Hematopoietic multipotent progenitor cell treated with erythropoietin and hydrocortisone succinate and interleukin-3 and kit ligand, for 8 days (in vitro differentiated cells): Measurements from ENCODE around the gene CDKL5.
A peak's percentile ranks its signal among the peaks of the same experiment; 100 is the strongest.

ENCODE experiments used
- DNase-seq: peaks from one replicate; pipeline ENCODE4 v3.0.0-alpha.2; 2015

CDKL5 gene

GRCh38 chrX:18652636-18653035 is 227.2 kb downstream of the CDKL5 start:
- no peak for DNase-seq

GRCh38 chrX:18654875-18655836 is 229.7 kb downstream of the CDKL5 start:
- DNase-seq = no peak

GRCh38 chrX:18661273-18661672 is 235.9 kb downstream of the CDKL5 start:
- DNase-seq = no peak

- DNase-seq = no peak
Measured at GRCh38 chrX:18664947-18665346, 239.5 kb downstream of the CDKL5 start.

GRCh38 chrX:18666614-18667013 is 241.2 kb downstream of the CDKL5 start:
- no peak for DNase-seq

- DNase-seq = no peak
Measured at GRCh38 chrX:18668071-18668835, 242.8 kb downstream of the CDKL5 start.

- DNase-seq = no peak
Measured at GRCh38 chrX:18672008-18672407, 246.6 kb downstream of the CDKL5 start, which contains the start of gene RS1. Gene RS1 (minus strand): TSS chrX:18672108. CDS start chrX:18672068, 40 bp downstream.

GRCh38 chrX:18674417-18674787 is 249.0 kb downstream of the CDKL5 start:
- DNase-seq = no peak

- peak; percentile 78 for DNase-seq
Measured at GRCh38 chrX:18674788-18675735, 249.7 kb downstream of the CDKL5 start.

GRCh38 chrX:18676050-18676449 is 250.6 kb downstream of the CDKL5 start:
- no peak for DNase-seq

- DNase-seq = no peak
Measured at GRCh38 chrX:18676470-18676869, 251.1 kb downstream of the CDKL5 start.

GRCh38 chrX:18677161-18677869 is 251.9 kb downstream of the CDKL5 start:
- DNase-seq = peak; percentile 71

- DNase-seq = no peak
Measured at GRCh38 chrX:18681996-18682395, 256.6 kb downstream of the CDKL5 start.

- DNase-seq = no peak
Measured at GRCh38 chrX:18682979-18683387, 257.6 kb downstream of the CDKL5 start.

GRCh38 chrX:18687856-18688495 is 262.6 kb downstream of the CDKL5 start:
- DNase-seq = no peak

- DNase-seq = no peak
Measured at GRCh38 chrX:18691431-18691830, 266.0 kb downstream of the CDKL5 start.

GRCh38 chrX:18692541-18692940 is 267.1 kb downstream of the CDKL5 start:
- DNase-seq = no peak

- DNase-seq = no peak
Measured at GRCh38 chrX:18696653-18697052, 271.2 kb downstream of the CDKL5 start.

- no peak for DNase-seq
Measured at GRCh38 chrX:18698737-18699650, 273.6 kb downstream of the CDKL5 start.

- no peak for DNase-seq
Measured at GRCh38 chrX:18701621-18702361, 276.4 kb downstream of the CDKL5 start.
